ENCODE data around the gene HOXA1.
"Not testable (repeated sequence)": the region's sequence is repeated elsewhere in the genome, so short reads cannot be mapped to it uniquely, and the experiment has no call there.

HOXA1 gene

DNA sequence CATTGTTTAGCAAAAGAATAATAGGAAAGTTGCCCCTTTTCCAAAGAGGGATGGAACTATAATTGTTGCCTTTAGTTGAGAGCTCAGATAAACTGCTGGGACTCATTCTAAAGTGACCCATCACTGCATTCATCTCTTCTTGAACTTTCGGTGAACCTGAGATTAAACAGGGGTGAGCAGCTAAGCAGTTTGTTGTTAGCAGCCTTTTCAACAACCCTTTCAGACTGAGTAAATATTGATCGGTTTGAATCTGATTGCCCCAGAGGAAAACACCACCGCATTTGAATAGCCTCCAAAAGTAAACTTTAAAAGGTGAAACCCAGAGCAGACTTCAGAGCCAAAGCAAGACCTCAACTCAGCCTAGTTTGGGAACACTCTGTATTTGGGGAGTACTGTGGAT lies 4.7 kb downstream of the HOXA1 start:
- no peak for DNase-seq

GRCh38 chr7:27088002-27088922 lies 7.5 kb downstream of the HOXA1 start:
- DNase-seq: no peak

- DNase-seq: no peak
Measured at GRCh38 chr7:27083646-27084045, 12.2 kb downstream of the HOXA1 start.

GRCh38 chr7:27082171-27082570 lies 13.6 kb downstream of the HOXA1 start:
- no peak for DNase-seq

DNA sequence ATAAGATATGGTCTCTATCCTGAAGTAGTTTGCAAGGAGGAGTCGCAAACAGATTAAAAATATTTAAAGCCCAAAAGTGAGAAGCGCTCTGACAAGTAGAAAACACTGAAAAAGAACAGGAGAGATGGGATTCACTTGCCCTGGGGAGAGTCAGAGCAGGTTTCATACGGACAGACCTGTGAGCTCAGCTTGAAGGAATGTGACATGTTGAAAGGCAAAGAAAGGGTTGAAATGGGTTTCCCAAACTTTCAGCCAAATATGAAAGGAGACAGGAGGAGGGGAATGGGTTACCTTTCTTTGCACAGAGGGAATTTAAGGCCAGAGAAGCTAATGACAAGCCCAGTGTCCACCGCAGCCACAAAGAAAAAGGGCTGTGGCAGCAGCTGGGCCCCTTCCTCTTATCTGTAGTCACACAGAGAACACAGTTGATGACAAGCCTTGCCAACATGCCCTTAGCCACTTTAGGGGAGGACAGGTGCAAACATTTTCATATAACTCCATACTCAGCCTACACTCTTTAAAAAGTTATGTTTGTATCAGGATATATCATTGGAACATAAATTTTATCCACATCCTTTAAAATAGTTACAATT lies 14.9 kb downstream of the HOXA1 start:
- no peak for DNase-seq

- no peak for DNase-seq
Measured at GRCh38 chr7:27079234-27079975, 16.4 kb downstream of the HOXA1 start.

DNA sequence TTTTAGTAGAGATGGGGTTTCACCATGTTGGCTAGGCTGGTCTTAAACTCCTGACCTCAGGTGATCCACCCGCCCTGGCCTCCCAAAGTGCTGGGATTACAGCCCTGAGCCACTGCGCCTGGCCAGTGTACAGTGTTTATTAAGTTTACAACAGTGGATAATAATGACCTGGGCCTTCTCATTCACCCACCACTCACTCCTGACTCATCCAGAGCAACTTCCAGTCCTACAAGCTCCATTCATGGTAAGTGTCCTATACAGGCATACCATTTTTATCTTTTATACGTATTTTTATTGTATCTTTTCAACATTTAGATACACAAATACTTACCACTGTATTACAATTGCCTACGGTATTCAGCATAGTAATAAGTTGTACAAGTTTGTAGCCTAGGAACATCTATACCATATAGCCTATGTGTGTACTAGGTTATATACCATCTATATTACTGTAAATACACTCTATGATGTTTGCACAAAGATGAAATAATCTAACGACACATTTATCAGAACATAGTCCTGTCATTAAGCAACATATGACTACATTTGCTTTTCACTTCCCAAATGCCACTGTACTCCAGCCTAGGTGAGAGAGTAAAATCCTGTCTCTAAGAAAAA lies 17.1 kb downstream of the HOXA1 start:
- no peak for DNase-seq

DNA sequence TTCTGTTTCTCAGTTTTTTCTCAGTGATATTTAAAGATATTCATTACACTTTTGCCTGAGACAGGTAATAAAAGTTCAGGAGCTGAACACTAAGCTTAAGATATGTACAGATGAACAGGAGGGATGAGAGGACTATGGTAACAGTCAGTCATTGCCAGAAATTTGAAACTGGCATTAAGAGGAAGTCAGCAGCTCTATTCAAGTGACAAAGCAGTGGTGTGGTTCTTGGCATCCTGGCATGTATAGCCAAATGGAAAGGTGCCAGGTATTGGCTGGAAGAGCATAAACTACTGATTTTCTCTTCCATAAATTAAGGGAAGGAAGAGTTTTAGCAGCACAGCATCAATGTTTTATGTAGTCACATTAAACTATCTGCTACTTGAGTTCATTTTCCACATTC lies 22.7 kb downstream of the HOXA1 start:
- DNase-seq: no peak

DNA sequence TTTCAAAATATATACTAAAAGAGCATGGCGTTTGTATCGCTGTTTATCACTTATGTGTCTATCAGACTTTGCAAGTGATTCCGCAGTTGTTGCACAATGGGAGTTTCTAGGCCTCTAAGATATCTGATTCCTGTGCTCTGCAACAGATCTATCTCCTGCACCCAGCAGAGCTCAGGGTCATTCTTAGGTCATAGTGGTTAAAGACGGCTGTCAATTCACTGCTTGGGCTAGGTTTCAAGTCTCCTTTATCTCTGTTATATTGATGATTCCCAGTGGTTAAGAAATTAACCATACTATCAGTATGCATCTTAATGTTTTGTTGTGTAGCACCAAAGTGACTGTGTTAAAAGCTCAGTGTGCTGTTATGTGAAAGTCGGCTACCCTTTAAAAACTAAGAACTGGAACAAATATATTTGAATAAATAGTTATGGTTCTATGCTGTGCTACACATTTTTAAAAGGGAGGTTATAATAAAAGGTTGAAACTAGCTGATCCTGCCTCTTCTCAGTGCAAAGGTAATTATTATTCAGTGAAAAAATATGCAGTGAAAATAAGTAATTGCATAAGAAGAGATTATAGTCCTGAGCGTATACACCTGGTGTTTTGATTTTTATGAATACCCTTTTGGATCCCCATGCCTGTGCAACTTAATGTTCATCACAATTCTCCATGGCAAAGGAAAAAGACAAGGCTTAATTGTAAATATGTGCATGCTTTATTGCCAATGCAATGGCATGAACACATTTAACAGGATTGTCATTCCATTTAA lies 24.0 kb downstream of the HOXA1 start:
- no peak for DNase-seq

DNA sequence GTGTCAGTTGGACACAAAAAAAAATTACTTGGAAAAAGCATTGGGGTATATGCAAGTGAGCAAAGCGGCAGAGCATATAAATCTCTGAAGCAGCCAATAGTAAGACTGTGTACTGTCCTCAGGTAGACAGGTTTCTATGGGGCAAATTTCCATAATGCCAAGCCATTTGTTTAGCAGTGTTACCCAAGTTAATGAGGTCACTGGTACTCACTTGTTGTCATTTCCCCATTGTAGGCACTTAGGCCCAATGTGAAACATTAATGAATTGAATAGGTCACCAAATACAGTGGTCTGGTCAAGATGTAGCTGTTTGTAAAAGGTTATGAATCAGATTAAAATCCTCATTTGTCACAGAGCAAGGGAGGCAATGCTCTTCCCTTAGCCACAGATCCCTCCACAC lies 27.5 kb downstream of the HOXA1 start:
- DNase-seq: no peak

DNA sequence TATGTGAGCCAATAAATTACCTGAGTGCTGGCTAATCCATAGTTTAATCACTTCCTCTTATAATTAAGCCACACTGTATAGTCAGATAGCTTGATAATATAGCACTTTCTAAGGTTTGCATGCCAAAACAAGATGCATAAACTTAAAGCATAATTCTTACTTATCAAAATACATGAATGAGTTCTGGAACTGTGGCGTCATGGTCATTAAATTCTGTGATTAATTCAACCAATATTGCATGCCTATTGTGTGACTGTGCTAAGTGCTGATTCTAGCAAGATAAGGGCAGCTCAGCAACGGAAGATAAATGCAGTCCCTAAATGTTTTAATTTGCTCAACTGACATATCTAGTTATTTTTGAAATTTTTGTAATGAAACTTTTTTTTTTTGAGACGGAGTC lies 29.7 kb downstream of the HOXA1 start:
- no peak for DNase-seq

GRCh38 chr7:27065709-27066108 lies 30.1 kb downstream of the HOXA1 start:
- DNase-seq: no peak

DNA sequence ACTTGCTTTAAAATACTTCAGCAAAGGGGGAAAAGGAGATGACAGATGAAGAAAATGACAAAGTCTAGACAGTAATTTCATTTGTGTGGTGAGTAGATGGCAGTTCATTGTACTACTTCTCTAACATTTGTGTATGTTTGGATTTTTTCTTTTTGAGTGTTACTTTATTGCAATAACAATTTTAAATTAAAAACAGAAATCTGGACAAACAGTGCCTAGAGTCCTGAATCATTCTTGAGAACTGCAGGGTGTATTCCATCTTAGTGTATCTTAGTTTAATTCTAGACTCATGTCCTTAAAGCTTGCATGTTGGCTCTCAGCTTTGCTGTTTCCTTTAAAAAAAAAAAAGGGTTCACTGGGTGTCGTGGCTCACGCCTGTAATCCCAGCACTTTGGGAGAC lies 31.1 kb downstream of the HOXA1 start:
- no peak for DNase-seq

DNA sequence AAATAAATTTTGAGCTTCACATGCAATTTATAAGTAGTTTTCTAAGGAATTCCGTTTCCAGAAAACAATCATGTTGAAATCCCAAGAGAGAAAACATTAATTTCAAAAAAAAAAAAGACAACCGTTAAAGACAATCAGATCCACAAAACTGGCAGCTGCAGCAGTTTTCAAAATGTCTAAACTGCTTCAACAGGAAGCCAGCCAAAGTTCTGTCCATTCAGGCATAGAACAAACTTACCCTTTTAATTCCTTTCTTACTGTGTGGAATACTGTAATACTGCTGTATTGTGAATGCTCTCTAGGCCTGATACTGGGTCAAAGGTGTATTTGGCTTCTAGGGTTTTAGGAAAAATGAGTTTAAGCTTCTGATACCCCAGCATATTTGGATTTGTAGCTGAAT lies 31.6 kb downstream of the HOXA1 start:
- no peak for DNase-seq

DNA sequence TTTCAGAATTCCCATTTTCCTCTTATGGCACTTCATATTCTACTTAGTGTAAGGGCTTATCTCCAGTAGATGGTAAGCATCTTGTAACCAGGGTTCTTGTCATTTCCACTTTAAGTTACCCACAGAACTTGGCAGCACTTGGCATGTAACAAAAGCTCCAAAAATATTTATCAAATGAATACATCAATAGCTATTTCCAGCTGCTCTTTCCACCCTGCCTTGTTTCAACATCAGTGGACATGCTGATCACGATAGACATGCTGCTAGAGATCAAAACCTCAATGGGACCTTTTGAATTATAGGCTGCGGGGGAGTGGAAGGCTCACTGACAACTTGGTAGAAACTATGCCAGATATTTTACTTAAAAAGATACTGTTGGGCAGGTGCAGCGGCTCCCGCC lies 32.9 kb downstream of the HOXA1 start:
- DNase-seq: no peak

DNA sequence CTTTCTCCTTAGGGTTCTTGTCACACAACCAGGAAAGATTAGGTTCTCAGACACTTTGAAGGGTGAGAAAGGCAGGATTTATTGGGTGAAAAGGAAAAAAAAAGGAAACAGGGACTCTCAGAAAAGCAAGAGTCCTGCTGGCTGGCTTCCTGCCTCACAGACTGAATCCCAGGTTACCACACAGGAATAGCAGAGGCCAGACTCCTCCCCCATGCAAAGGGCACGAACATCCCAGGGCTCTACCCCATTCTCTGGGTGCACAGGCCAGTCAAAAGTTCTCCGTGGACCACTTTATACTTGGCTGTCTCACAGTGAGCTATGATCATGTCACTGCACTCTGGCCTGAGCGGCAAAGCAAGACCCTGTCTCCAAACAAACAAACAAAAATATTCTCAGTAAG lies 42.6 kb downstream of the HOXA1 start:
- DNase-seq: no peak

GRCh38 chr7:27051451-27051850 lies 44.3 kb downstream of the HOXA1 start:
- DNase-seq: no peak

GRCh38 chr7:27048438-27048837 lies 47.4 kb downstream of the HOXA1 start:
- no peak for DNase-seq

DNA sequence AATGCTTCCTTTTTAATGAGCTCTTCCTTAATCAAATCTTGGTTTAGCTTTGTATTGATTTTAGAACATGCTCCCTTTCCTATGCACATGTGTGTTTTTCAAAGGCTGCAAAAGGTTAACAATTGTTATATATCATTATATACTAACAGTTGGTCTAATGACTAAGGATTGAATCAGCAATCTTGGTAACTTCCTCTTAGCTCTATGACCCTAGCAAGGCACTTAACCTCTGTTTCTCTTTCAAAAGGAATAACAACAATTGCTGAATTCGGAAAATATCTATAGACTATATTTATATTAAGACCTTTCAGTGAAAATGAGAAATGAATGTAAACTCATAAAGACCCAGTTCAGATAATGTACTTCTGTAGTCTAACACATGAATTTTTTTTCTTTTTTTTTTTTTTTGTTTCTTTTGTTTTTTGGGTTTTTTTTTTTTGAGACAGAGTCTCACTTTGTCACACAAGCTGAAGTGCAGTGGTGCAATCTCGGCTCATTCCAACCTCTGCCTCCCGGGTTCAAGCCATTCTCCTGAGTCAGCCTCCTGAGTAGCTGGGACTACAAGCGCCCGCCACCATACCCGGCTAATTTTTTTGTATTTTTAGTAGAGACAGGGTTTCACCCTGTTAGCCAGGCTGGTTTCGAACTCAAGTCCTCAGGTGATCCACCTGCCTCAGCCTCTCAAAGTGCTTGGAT lies 48.8 kb downstream of the HOXA1 start:
- no peak for DNase-seq

- not testable (repeated sequence) for DNase-seq
Measured at GRCh38 chr7:27045972-27046371, 49.8 kb downstream of the HOXA1 start.

DNA sequence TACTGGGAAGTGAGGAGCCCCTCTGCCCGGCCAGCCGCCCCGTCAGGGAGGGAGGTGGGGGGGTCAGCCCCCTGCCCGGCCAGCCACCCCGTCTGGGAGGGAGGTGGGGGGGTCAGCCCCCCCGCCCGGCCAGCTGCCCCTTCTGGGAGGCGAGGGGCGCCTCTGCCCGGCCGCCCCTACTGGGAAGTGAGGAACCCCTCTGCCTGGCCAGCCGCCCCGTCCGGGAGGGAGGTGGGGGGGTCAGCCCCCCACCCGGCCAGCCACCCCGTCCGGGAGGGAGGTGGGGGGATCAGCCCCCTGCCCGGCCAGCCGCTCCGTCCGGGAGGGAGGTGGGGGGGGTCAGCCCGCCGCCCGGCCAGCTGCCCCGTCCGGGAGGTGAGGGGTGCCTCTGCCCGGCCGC lies 50.7 kb downstream of the HOXA1 start:
- DNase-seq: not testable (repeated sequence)

Data from stimulated activated CD4-positive, alpha-beta T cell treated with anti-CD3 and anti-CD28 coated beads, Interleukin-12 subunit alpha, Interleukin-12 subunit beta, amount 100 ng/mL, for 4 hours (primary cell).